Neural cell (in vitro differentiated cells): ENCODE measurements around the gene FAU. TPM values are rescaled to one million over a fixed set of nuclear protein-coding genes. Genes with fewer than 3 reads are reported as not detected.
"Not testable (repeated sequence)": the region's sequence is repeated elsewhere in the genome, so short reads cannot be mapped to it uniquely, and the experiment has no call there.

Source experiments
- H2AFZ ChIP-seq: fragments of 200-600, 300-800 bp; sonication (generic), shearing (Covaris generic); 2 replicates; pipeline ENCODE4 v1.6.0; 2014; ENCODE audit warnings: low read depth, mild to moderate bottlenecking, antibody characterized with exemption, low read length, moderate library complexity
- H3F3A ChIP-seq: fragments of 200-600 bp; shearing (Covaris generic); 2 replicates; pipeline ENCODE4 v1.6.1; 2016; ENCODE audit warnings: mild to moderate bottlenecking, moderate library complexity, mixed read lengths, antibody characterized with exemption, low read length; ENCODE audit not compliant: insufficient read depth, poor library complexity, severe bottlenecking
- H3K27ac ChIP-seq: fragments of 200-600, 300-800 bp; sonication (generic), shearing (Covaris generic); 2 replicates; pipeline ENCODE4 v1.5.1; 2014; ENCODE audit warnings: mild to moderate bottlenecking, low read length, moderate library complexity
- H3K27me3 ChIP-seq: fragments of 300-800, 200-600 bp; sonication (generic), shearing (Covaris generic); 2 replicates; pipeline ENCODE4 v1.6.0; 2014; ENCODE audit warnings: mild to moderate bottlenecking, low read depth, low read length, moderate library complexity; ENCODE audit not compliant: insufficient read depth
- H3K36me3 ChIP-seq: fragments of 300-800, 200-600 bp; sonication (generic), shearing (Covaris generic); 2 replicates; pipeline ENCODE4 v1.5.1; 2014; ENCODE audit warnings: mild to moderate bottlenecking, antibody characterized with exemption, low read length, moderate library complexity; ENCODE audit not compliant: insufficient read depth
- H3K4me2 ChIP-seq: fragments of 300-800, 200-600 bp; sonication (generic), shearing (Covaris generic); 2 replicates; pipeline ENCODE4 v1.6.0; 2014; ENCODE audit warnings: mild to moderate bottlenecking, low read length
- H3K4me3 ChIP-seq: fragments of 300-800, 200-600 bp; sonication (generic), shearing (Covaris generic); 2 replicates; pipeline ENCODE4 v1.5.1; 2014; ENCODE audit warnings: mild to moderate bottlenecking, low read length, moderate library complexity
- H3K79me2 ChIP-seq: fragments of 200-600 bp; shearing (Covaris generic); replicated peaks from 2 replicates; pipeline ENCODE4 v1.6.0; 2014; ENCODE audit warnings: mild to moderate bottlenecking, low read length, moderate library complexity; ENCODE audit not compliant: insufficient read depth
- H3K9ac ChIP-seq: fragments of 300-800, 200-600 bp; sonication (generic), shearing (Covaris generic); 2 replicates; pipeline ENCODE4 v1.6.1; 2016; ENCODE audit warnings: mild to moderate bottlenecking, low read length, mixed read lengths
- H3K9me2 ChIP-seq: fragments of 200-600 bp; shearing (Covaris generic); 2 replicates; pipeline ENCODE4 v1.6.1; 2016; ENCODE audit warnings: mild to moderate bottlenecking, low read length, mixed read lengths; ENCODE audit not compliant: insufficient read depth
- H3K9me3 ChIP-seq: fragments of 200-600, 300-800 bp; sonication (generic), shearing (Covaris generic); 2 replicates; pipeline ENCODE4 v1.6.1; 2016; ENCODE audit warnings: mild to moderate bottlenecking, mixed run types, low read length, moderate library complexity, mixed read lengths
- H4K20me1 ChIP-seq: fragments of 200-600 bp; shearing (Covaris generic); 2 replicates; pipeline ENCODE4 v1.6.1; 2016; ENCODE audit warnings: mild to moderate bottlenecking, mixed run types; ENCODE audit not compliant: insufficient read depth
- EP300 ChIP-seq: fragments of 450-650 bp; conservative IDR thresholded peaks from 2 replicates; pipeline ENCODE4 v1.6.1; 2014; ENCODE audit warnings: antibody characterized with exemption, mild to moderate bottlenecking, moderate library complexity; ENCODE audit not compliant: poor library complexity, severe bottlenecking
- EZH2 ChIP-seq: fragments of 200-600, 300-800 bp; shearing (Covaris generic), sonication (generic); IDR thresholded peaks from 2 replicates; pipeline ENCODE4 v1.6.1; 2014; ENCODE audit warnings: antibody characterized with exemption, low read length, borderline replicate concordance, mild to moderate bottlenecking; ENCODE audit not compliant: insufficient read depth, poor library complexity, severe bottlenecking
- MXI1 ChIP-seq: fragments of 450-650 bp; conservative IDR thresholded peaks from 2 replicates; pipeline ENCODE4 v1.6.1; 2014; ENCODE audit warnings: antibody characterized with exemption, mild to moderate bottlenecking; ENCODE audit not compliant: poor library complexity, severe bottlenecking
- POLR2AphosphoS5 ChIP-seq: IDR thresholded peaks from 2 replicates; pipeline ENCODE4 v1.6.1; 2012
- RAD21 ChIP-seq: fragments of 450-650 bp; conservative IDR thresholded peaks from 2 replicates; pipeline ENCODE4 v1.6.1; 2014; ENCODE audit warnings: antibody characterized with exemption, mild to moderate bottlenecking, moderate library complexity
- SMC3 ChIP-seq: fragments of 450-650 bp; conservative IDR thresholded peaks from 2 replicates; pipeline ENCODE4 v1.6.1; 2014; ENCODE audit warnings: antibody characterized with exemption, mild to moderate bottlenecking, moderate library complexity; ENCODE audit not compliant: poor library complexity
- TAF1 ChIP-seq: IDR thresholded peaks from 2 replicates; pipeline ENCODE4 v1.6.1; 2012; ENCODE audit warnings: low read depth
- polyA plus RNA-seq: library from polyadenylated mRNA; depleted of rRNA; stranded (reverse); fragments of >200 nt; gene quantifications from 2 replicates; pipeline ENCODE4 v1.2.3, GENCODE V29; 2014
- TF ChIP-seq, protein P1 (sequence below): IDR thresholded peaks from 2 replicates; pipeline ENCODE4 v1.6.1; 2012; ENCODE audit warnings: borderline replicate concordance

FAU gene
- polyA plus RNA-seq, 1 donor from 2014 or later = 420 TPM

DNA sequence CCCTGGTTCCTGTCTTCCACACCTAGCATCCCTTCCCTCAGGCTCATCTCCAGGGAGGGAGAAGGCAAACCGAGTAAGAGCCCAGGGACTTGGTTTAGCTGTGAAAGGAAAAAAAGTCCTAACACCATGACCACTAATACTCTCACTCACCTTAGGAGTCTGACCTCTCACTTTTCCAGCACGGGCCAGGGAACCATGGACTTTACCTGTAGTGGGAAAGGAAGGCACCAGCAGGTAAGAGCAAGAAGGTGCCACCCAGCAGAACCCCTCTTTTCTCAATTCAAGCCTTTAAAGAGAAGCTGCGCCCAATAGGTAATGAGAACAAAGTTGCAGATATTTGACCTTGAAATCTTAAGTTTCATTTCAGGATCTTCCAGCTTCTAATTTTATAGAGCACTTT, 1.1 kb downstream of the FAU start:
- no peaks in the 10 kb centered on the region for H3K27me3 ChIP-seq
- H3K9me2 ChIP-seq = no peaks in the 10 kb centered on the region
- peaks cover 35% of the 10 kb centered on the region for H3K79me2 ChIP-seq
- H3K9me3 ChIP-seq = no peaks in the 10 kb centered on the region
- H3K36me3 ChIP-seq = peaks cover 10% of the 10 kb centered on the region
- TF ChIP-seq SMC3 (no peak), EP300 (no peak), EZH2 (no peak), RAD21 (no peak), TAF1 (no peak), POLR2AphosphoS5 (no peak), MXI1 (no peak)
- H3K27ac ChIP-seq = peak overlapping the region; percentile 91
- H3K4me3 ChIP-seq = peak overlapping the region; percentile 73
- no peaks in the 10 kb centered on the region for H3F3A ChIP-seq
- H4K20me1 ChIP-seq = no peaks in the 10 kb centered on the region
- no peak overlapping the region for H2AFZ ChIP-seq
- H3K9ac ChIP-seq = peak overlapping the region; percentile 97
- H3K4me2 ChIP-seq = peak overlapping the region; percentile 98

GRCh38 chr11:65119670-65119995, 2.3 kb downstream of the FAU start:
- Histone ChIP-seq H3K79me2 (peaks cover 35% of the 10 kb centered on the region), H3F3A (no peaks in the 10 kb centered on the region), H3K9ac (no peak overlapping the region)

DNA sequence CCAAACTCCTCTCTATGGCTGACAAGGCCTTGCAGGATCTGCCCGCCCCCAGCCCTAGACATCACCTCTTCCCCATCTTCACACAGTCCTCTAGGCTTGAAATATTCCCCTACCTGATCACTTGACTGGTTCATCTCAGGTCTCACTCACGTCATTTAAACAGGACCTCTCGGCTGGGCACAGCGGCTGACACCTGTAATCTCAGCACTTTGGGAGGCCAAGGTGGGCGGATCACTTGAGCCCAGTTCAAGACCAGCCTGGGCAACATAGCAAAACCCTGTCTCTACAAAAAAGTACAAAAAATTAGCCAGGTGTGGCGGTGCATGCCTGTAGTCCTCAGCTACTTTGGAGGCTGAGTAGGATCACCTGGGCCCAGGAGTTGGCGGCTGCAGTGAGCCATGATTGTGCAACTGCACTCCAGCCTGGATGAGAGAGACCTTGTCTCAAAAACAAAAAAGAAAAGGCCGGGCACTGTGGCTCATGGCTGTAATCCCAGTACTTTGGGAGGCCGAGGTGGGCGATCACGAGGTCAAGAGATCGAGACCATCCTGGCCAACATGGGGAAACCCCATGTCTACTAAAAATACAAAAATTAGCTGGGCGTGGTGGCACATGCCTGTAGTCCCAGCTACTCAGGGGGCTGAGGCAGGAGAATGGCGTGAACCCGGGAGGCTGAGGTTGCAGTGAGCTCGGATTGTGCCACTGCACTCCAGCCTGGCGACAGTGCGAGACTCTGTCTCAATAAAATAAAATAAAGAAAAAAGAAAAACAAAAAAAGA, 2.9 kb downstream of the FAU start:
- H4K20me1 ChIP-seq, H3K27me3 ChIP-seq, H2AFZ ChIP-seq, H3K4me2 ChIP-seq, H3K9me2 ChIP-seq, H3K9me3 ChIP-seq, H3K27ac ChIP-seq, H3F3A ChIP-seq, H3K4me3 ChIP-seq, H3K9ac ChIP-seq: not testable (repeated sequence)
- H3K36me3 ChIP-seq = peaks cover 10% of the 10 kb centered on the region
- H3K79me2 ChIP-seq = peaks cover 34% of the 10 kb centered on the region

More at GRCh38 chr11:65119670-65119995, 2.3 kb downstream of the FAU start:
- Histone ChIP-seq H4K20me1 (no peaks in the 10 kb centered on the region), H2AFZ (no peak overlapping the region), H3K4me2 (no peak overlapping the region), H3K4me3 (no peak overlapping the region), H3K36me3 (peaks cover 10% of the 10 kb centered on the region), H3K9me2 (no peaks in the 10 kb centered on the region), H3K9me3 (no peaks in the 10 kb centered on the region), H3K27ac (no peak overlapping the region), H3K27me3 (no peaks in the 10 kb centered on the region)
- TF ChIP-seq, protein P1, sequence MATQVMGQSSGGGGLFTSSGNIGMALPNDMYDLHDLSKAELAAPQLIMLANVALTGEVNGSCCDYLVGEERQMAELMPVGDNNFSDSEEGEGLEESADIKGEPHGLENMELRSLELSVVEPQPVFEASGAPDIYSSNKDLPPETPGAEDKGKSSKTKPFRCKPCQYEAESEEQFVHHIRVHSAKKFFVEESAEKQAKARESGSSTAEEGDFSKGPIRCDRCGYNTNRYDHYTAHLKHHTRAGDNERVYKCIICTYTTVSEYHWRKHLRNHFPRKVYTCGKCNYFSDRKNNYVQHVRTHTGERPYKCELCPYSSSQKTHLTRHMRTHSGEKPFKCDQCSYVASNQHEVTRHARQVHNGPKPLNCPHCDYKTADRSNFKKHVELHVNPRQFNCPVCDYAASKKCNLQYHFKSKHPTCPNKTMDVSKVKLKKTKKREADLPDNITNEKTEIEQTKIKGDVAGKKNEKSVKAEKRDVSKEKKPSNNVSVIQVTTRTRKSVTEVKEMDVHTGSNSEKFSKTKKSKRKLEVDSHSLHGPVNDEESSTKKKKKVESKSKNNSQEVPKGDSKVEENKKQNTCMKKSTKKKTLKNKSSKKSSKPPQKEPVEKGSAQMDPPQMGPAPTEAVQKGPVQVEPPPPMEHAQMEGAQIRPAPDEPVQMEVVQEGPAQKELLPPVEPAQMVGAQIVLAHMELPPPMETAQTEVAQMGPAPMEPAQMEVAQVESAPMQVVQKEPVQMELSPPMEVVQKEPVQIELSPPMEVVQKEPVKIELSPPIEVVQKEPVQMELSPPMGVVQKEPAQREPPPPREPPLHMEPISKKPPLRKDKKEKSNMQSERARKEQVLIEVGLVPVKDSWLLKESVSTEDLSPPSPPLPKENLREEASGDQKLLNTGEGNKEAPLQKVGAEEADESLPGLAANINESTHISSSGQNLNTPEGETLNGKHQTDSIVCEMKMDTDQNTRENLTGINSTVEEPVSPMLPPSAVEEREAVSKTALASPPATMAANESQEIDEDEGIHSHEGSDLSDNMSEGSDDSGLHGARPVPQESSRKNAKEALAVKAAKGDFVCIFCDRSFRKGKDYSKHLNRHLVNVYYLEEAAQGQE = no peak
- TF ChIP-seq SMC3 = no peak
- no peak for TF ChIP-seq TAF1
- no peak for TF ChIP-seq RAD21
